ENCODE data around the gene UBE2L3.

The UBE2L3 gene

DNA sequence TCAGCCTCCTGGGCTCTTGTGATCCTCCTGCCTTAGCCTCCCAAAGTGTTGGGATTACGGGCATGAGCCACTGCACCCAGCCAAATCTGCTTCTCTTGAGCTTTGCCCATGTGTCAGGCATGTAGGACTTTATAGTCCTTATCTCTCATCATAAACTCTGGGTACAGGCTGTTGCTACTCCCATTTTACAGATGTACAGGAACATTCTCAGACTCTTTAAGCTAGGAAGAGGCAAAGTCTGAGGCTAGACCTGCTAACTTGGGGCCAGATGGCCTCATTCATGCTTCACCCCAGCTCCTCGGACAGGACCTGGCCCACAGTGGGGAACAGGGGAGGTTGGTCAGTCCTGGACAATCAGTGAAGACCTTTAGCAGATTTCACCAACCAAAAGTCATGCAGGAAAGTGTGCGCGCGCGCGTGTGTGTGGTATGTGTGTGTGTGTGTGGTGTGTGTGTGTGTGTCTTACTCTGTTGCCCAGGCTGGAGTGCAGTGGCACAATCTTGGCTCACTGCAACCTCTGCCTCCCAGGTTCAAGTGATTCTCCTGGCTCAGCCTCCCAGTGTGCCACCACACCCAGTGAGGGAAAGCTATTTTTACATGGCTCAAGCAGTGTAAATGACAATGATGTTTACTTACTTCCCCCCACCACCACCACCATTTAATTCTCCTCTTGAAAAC lies 38.5 kb downstream of the UBE2L3 start:
- TF ChIP-seq GATA3 (IDR thresholded peaks at IDR 0.05; ENCODE audit: low read depth, low read length) (no peak), GATA2 (IDR thresholded peaks at IDR 0.05; ENCODE audit: low read depth, low read length) (no peak)

GRCh38 chr22:21606775-21607174 lies 39.3 kb downstream of the UBE2L3 start:
- TF ChIP-seq GATA2 (IDR thresholded peaks at IDR 0.05; ENCODE audit: low read depth, low read length): no peak
- no peak for TF ChIP-seq GATA3 (IDR thresholded peaks at IDR 0.05; ENCODE audit: low read depth, low read length)

DNA sequence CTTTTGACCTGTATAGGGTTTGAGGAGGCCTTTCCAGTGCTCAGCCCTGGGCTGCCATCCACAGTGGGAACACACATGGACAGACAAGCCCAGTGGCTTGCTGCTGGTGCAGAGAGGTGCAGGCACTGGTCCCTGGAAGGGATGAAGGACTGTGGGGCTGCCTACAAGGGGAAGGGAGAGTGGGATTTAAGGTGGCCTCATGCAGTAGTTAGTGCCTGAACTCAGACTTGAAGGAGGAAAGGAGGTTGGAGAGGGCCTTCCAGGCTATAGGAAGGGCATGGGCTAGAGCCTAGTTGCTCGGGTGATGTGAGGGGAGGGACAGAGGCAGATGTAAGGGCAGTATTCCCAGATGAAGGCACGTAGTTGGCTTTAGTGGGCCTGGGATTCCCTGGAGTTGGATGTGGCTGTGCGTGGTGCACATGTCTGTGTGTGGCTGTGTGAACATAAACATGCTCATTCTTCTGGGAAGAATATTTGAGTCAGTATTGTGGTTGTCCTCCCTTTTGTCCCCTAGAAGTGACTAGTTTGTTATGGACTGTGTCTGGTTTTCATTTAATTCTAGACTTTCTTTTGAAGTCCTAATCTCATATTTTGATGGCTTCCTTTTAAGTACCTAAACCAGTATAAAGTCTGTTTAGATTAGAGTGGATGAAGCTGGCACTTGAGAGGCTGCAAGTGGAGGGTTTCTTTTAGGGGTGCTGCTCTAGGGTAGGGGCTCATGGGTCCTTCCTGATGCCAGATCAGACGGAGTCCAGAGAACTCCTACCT lies 43.9 kb downstream of the UBE2L3 start:
- TF ChIP-seq GATA3 (IDR thresholded peaks at IDR 0.05; ENCODE audit: low read depth, low read length): no peak
- no peak for TF ChIP-seq GATA2 (IDR thresholded peaks at IDR 0.05; ENCODE audit: low read depth, low read length)

DNA sequence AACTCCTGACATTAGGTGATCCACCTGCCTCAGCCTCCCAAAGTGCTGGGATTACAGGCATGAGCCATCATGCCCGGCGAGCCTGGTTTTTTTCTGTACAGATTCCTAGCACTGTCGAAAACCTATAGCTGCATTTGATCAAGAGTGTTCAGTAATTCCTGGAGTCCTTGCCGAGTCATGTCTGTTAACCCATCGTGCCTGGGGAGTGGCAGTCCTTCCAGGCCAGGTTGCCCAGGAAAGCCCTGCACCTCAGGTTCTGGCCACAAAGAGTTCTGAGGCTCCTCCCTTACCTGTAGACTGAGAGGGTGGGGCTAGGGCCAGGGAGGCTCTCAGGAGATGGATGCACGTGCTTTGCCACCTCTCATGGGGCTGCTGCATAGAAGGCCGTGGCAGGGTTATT lies 45.3 kb downstream of the UBE2L3 start:
- TF ChIP-seq GATA2 (IDR thresholded peaks at IDR 0.05; ENCODE audit: low read depth, low read length) (no peak), GATA3 (IDR thresholded peaks at IDR 0.05; ENCODE audit: low read depth, low read length) (no peak)

DNA sequence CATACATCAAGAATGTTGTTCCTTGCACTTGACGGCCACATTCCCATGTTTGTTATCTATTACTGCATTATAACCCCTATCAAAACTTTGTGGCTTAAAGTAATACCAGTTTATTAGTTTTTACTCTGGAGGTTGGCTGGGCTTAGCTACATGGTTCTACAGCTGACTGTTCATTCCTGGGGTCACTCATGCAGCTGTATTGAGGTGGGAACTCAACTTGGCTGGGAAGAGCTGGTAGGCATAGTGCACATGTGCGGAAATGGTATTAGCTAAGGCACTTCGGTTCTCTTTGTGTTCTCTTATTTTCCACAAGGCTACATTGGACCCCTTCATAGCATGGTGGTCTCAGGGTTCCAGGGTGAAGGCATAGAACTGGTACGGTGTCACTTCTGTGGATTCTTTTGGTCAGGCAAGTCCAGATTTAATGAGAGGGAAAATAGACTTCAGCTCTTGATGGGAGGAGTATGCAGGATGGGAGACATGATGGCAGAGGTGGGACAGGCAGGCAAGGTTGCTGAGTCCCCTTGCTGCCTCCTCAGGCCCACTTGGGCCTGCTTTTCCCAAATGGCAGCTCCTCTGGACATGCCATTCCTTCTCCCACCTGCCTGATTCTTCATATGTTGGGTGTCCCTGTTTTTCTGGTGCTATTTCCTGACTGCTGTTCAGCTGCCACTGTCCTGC lies 46.2 kb downstream of the UBE2L3 start:
- TF ChIP-seq GATA3 (IDR thresholded peaks at IDR 0.05; ENCODE audit: low read depth, low read length) (no peak), GATA2 (IDR thresholded peaks at IDR 0.05; ENCODE audit: low read depth, low read length) (no peak)

- TF ChIP-seq GATA2 (IDR thresholded peaks at IDR 0.05; ENCODE audit: low read depth, low read length) (no peak), GATA3 (IDR thresholded peaks at IDR 0.05; ENCODE audit: low read depth, low read length) (no peak)
These were observed 48.2 kb downstream of the UBE2L3 start for GRCh38 chr22:21615731-21616130.

DNA sequence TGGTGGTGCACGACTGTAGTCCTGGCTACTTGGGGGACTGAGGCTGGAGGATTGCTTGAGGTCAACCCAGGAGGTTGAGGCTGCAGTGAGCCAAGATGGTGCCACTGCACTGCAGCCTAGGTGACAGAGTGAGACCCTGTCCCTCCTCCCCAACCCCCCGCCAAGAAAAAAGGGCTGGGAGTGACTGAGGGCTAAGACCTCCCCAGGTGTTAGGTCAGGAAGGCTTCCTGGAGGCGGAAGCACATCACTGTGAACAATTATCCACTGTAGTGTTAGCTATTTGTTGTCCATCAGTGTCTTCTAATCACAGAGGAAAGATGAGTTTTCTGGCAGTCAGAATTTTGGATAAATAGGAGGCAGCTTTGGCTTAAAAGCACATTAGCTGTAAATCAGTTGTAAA lies 53.5 kb downstream of the UBE2L3 start:
- TF ChIP-seq GATA3 (IDR thresholded peaks at IDR 0.05; ENCODE audit: low read depth, low read length) (no peak), GATA2 (IDR thresholded peaks at IDR 0.05; ENCODE audit: low read depth, low read length) (no peak)

DNA sequence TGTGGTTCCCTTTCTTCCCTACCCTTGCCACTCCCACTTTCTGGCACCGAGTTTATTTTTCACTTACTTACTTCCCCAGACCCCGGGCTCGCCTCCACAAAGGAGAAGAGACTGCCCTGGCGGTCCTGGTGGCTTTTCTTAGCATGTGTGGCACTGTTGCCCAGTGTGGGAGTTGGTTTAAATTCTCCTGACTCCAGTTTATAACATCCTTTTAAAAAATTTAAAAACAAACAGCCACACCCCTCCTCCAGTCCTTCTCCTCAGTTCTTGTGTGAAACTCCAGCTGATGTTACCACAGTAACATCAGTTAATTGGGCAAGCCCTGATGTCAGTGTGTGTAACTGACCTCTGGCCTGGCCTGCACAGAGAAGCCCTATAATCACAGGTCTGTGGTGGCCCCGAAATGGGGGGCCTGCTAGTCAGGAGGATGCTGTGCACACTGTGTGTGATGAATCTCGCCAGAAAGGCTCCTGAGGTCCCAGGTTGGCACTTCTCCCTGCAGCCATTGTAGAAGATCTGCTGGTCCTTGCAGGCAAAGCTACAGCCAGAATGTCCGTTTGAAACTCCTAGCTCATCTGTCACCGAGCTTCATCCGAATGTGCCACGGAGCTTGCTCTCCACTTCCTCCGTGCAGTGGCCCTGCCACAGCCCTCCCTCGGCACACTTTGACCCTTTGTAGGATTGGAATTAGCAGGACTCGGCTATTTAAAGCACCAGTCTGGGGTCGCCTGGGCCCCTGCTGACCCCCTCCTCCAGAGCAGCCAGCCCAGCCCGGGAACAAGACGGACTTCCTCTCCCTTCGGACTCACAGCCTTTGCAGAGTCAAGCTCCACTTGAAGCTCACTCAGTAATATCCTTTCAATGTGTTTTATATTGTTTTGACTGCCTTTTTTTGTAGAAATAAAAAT lies 54.8 kb downstream of the UBE2L3 start:
- TF ChIP-seq GATA2 (IDR thresholded peaks at IDR 0.05; ENCODE audit: low read depth, low read length) (no peak), GATA3 (IDR thresholded peaks at IDR 0.05; ENCODE audit: low read depth, low read length) (no peak)

DNA sequence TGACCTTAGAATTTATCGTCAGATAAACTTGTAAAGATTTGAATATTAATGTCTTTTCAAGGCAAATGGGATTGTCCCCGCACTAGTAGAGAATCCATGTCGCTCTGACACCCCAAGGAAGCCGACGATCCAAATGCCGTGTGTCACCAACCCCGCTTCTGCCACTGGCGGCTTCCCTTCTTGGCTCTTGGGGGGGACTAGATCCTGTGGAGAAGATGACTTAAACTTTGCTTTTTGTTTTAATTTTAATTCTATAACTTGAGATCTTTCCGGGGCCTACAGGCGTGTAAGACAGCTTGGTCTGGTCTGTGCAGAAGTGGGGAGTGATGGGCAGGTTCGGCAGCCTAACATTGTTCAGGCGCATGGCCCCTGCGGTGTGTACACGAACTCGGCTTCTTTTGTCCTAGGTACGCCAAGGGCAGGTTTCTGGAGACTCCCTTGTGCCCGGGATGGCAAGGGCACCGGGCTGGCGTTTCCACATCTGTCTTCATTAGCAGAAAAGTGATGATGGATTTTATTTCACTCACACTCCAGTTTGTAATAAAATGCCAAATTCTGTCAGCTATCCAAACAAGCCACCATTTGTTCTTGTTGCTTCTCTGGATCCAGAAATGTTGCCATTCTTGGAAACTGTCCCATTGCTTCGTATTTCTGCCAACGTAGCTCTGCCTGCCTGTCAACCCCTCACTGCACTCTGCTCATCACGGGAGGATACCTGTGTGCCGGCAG lies 55.6 kb downstream of the UBE2L3 start:
- TF ChIP-seq GATA2 (IDR thresholded peaks at IDR 0.05; ENCODE audit: low read depth, low read length) (no peak), GATA3 (IDR thresholded peaks at IDR 0.05; ENCODE audit: low read depth, low read length) (no peak)

DNA sequence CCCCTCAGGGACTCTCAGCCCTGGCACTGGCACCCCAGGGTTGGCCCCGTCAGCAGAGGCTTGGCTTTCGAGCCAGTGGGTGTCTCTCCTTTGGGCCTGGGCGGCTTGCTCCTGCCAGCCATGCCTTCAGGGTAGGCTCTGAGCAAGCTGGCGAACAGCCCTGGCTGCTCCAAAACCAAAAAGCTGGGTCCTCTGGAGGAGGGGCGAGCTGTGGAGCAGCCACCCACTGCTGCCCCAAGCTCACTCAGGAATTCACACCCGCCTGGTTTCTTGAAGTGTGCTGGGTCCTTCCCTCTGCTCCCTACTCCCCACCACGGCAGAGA lies 56.1 kb downstream of the UBE2L3 start:
- TF ChIP-seq GATA3 (IDR thresholded peaks at IDR 0.05; ENCODE audit: low read depth, low read length): no peak
- TF ChIP-seq GATA2 (IDR thresholded peaks at IDR 0.05; ENCODE audit: low read depth, low read length): no peak

GRCh38 chr22:21624120-21624879 lies 56.8 kb downstream of the UBE2L3 start:
- TF ChIP-seq GATA2 (IDR thresholded peaks at IDR 0.05; ENCODE audit: low read depth, low read length) (no peak), GATA3 (IDR thresholded peaks at IDR 0.05; ENCODE audit: low read depth, low read length) (no peak)

DNA sequence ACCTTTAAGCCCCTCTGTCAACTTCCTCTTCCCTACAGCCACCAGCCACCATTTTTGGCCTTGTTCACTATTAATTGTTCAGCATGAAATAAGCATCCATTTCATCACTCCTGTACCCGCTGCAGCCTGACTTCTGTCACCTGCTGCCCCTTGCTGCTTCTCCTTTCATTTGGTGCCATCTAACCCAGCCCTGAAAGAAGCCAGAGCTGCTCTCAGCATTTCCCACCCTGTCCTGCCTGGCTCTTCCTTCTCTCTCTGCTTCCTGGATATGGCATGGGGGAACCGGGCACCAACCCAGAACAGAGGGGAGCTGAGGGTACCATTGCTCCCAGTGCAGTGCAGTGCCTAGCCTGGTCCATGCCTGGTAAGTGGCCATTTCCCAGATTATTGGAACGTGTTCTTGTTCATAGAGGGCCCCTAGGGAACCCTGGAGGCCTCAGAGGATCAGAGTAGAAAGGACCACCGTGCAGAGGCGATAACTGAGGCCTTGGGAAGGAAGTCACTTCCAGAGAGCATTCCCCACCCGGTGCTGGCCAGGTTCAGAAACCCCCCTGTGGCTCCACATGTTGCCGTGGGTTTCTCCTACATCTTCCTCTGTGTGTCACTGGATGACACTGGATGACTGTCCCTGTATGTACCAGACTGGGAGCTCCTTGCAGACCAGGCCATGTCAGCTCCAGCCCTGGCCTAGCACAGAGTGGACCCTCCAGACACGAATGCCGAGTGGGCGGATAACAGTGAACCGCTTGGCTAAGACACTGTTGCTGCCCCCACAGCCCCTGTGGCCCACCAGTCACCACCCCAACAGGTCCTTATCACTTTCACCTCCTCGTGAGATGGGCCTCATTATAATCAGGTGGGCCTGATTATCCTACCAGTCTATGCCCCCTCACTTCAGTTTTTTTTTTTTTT lies 57.6 kb downstream of the UBE2L3 start:
- no peak for TF ChIP-seq GATA2 (IDR thresholded peaks at IDR 0.05; ENCODE audit: low read depth, low read length)
- TF ChIP-seq GATA3 (IDR thresholded peaks at IDR 0.05; ENCODE audit: low read depth, low read length): no peak

Measured in SH-SY5Y (cell line).